HG03521 (cell line): Measurements from ENCODE around the gene PRSS23.

Source experiments
- ATAC-seq: cut with Tn5 transposase; IDR thresholded peaks from one replicate; pipeline ENCODE4 v1.9.1; 2021; ENCODE audit warnings: mild to moderate bottlenecking, moderate library complexity; ENCODE audit not compliant: unreplicated experiment

The PRSS23 gene

DNA sequence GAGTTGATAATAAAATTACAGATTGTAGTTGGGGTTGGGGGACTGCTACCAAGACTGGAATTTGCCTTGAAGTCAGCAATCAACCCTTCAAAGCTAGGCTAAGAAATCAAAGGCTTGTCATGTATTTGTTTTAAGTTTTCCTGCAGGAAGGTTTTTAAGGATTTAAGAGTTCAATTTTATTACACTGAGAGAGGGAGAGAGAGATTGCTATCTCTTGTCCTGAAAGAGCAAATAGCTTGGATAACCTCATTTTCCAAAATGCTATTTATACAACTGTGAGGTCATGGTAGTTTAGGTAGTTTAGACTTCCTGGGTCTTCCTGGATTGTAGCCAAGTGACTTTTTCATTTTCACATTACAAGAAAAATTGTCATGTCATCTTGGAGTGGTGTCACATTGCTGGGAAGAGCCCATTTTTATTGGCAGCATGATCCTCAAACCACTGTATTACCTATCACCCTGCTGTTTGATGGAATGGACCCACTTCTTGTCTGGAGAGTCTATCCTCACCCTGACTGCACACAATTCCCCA is 10.1 kb upstream of the PRSS23 start:
- ATAC-seq = no peak

DNA sequence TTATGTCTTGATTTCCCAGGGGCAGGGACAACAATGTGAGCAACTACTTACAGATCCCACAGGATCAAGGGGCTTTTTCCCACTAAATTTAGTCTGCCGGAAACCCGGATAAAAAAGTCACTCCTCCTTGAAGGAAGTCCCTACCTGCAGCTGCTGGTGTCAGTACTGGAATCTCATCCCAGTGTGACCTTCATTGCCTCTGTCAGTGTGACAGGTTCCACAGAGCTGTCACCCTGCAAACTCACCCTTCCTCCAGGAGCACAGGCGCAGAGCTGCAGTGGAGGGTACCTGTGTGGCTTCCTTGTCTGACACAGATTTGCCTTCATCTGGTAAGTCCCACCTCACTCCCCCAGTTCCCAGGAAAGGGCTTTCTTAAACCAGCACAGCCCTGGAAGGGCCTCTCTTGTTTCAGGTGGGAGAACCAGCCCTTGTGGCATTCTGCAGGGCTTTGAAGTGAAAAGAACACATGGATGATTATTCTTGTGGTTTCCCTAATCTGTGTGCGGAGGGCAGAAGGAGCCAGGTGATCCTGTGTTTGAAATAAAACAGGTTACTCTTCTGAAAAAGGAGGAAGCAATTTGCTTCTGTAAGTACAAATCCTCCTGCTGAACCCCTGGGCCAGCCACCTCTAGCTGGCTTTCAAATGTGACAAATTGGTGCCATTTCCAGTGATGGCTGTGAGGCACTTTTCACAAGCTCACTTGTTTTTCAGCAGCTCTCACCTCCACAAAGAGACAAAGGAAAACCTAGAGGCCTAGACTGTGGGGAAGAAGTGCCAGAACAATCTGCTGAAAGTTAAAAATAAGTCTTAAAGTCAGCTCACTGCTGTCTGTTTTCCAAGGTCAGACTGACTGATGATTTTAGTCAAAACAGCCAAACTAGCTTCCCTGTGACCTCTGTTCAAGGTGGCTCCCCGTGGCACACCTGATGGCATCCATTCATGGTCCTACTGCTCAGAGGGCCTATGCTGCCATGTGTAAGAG is 9.2 kb upstream of the PRSS23 start:
- ATAC-seq = no peak

DNA sequence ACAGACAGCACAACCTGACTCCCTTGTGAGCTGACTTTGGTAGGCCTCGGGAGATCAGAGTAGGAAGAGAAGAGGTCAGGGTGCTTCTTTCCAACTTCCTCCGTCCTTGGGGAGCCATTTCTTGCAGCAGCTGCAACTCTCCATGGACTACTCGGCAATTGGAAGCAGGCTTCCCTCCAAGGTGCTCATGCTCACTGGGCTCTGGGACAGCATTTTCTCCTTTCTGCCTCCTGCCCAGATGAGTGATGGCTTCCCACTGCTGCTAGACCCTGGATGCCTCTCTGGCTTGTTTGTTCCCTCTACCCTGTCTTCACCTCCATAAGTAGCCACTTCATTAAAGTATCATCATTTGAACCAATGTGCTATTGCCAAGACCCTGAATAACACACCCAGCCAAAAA is 8.2 kb upstream of the PRSS23 start:
- ATAC-seq = no peak

DNA sequence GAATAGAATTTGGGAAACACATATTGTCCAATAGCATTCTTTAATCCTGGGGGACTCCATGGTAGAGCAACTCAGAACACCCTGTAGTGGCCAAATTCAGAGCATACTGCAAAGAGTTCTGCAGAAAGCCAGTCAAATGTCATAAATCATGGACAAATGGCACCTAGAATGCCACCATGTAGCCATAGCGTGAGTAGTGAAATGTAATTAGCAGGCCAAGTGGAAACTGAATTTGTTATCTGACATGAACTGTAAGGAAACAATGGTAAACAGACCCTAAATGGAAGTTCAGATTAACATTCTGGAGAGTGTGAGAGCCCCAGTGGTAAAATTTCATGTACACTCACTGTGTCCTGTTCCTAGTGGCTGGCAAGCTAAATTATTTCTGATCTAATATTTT is 7.0 kb upstream of the PRSS23 start:
- ATAC-seq = no peak

DNA sequence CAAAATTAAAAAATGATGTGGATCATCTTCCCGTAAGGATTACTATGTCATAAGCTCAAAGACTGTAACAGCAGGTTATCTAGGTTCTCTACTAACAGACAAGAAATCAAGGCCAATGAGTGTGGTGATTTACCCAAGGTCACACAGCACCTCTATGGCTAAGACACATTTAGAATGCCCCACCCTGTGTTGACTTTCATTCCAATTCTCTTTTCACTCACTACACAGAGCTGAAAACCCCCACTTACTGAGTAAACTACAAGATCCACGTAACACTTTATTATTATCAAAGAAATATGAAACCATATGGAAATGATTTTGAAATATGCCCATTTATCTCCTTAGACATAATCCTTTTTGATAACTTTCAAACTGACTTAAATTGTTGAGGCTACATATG is 4.8 kb upstream of the PRSS23 start:
- ATAC-seq = no peak

DNA sequence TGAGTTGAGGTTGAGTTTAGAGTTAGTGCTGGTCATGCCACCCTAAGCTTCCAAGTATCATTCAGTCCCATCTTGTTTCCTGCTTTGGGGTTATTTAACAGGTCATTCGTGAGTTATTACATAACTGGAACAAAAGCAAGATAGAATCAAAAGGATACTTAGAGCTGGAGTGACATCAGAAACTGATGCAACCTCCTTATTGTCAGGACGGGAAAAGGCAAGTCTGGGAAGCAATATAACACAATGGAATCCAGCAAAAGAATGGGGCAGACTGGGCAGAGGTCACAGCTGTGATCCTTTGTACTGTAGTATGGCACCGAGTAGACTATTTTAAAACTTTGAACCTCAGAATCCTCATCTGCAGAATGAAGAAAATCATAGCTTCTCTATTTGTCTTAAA is 4.4 kb upstream of the PRSS23 start:
- ATAC-seq = no peak

DNA sequence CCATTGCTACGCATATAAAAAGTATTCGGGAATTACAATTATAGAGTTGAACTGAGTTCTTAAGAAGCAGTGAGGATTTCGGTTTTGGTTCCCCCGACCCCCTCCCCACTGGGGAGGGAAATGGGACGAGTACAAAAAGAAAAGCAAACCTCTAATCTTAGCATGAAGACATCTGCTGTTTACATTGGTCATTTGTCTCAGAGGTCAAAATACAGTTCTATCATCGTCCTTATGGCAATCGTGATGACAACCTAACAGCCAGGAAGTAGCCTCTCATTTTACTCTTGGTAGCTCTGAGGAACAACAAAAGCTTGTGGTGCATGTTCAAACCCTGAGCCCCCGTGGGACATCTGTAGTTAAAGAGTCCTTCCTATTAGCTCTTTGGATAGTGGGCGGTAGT is 3.2 kb upstream of the PRSS23 start:
- no peak for ATAC-seq

DNA sequence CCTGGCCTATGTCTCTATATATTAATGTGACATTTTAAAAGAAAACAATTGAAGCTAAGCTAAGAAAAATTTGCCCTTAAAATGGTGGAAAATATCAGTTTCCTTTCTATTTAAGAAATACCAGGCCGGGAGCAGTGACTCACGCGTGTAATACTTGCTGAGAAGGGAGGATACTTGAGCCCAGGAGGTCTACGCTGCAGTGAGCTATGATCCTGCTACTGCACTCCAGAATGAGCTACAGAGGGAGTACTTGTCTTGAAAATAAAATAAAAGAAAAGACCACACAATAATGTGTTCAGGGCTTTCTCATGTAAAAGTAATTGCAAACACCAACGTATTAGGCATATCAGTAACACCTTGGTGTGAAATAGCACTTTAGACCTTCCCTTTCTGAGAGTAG is 1.4 kb upstream of the PRSS23 start:
- ATAC-seq = no peak

DNA sequence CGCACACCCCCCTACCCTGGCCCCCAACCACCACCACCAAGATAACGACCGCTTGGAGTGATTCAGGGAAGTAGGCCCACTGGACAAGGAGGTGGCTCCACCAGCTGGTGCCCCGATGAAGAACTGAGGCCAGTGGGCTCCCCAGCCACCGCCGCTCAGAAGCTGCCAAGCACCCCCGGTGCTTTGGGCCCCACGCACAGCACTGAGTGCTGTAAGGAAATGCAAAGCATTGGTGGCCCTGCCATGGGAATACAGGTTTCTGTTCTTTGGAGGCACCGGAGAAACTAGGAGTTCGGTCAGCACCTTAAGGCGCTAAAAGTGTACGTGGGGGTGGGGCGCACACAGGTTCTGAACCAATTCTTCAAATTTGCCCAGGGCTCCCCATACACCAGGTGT is 664 bp upstream of the PRSS23 start:
- no peak for ATAC-seq

DNA sequence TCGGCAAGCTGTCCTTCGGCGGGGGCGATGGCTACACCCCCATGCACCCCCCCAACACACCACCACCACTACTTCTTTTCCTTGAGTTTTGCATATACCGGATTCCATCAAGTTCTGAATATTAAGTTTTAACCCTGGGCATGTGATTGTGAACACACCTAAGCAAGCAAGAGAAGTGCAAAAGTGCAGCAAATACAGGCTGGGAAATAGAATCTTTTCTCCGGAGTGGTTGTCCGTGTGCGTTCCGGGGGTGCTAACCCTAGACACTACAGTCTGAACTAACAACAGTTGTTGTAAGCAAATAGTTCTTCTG is 574 bp downstream of the PRSS23 start:
- no peak for ATAC-seq

DNA sequence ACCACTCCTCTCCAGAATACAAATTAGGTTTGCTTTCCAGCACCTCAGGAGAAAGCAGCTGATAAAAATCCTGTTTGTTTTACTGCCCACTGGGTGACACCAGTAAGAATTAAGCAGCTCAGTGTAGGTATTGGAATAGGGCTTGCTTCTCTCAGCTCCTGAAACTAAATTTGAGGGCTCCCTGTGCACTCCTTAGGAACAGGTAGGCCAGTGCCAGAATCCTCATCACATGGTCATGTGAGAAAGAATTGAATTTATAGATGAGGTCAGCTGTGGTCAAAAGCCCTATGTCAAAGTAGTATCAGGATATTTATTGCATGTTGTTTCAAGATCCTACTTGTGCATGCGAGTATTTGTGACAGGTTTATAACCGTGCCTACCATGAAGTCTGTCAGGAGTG is 1.0 kb downstream of the PRSS23 start:
- no peak for ATAC-seq

DNA sequence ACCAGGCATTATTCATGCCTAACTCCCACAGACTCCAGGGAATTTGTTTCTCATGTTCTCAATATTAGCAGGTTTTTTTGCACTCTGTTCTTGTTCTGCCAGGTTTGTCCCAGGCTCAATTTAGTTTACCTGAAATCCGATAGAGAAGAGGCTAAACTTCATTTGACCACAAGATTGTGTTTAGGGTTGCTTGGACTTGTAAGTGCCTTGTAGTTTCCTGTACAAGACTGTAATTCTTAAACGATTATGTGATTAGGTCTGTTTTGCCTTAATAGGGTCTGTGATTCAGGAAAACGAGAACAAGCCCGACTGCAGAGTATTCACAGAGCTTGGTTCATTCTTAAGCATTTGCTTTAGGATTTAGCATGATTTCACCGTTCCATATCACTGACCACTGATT is 1.8 kb downstream of the PRSS23 start:
- ATAC-seq = no peak

DNA sequence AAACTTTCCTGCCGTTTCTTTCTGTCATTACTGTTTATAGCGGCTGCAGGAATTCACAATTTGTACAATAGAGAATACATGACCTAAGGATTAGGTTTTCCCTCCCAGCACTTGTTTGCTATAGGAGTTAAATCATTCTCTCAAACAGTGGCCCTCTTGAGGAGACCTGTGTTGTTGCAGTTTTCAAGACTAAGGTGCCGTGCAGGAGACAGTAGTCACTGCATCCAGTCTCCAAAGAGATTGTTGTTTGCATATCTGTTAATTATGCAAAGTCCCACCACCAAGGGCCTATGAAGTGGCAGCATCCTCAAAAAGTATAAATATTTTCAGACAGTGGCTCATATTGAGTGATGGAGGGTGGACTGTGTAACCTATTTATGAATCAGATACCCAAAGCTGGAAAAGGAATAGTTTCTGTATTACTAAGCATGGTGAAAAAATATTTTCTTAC is 2.3 kb downstream of the PRSS23 start:
- peak; percentile 46 for ATAC-seq

DNA sequence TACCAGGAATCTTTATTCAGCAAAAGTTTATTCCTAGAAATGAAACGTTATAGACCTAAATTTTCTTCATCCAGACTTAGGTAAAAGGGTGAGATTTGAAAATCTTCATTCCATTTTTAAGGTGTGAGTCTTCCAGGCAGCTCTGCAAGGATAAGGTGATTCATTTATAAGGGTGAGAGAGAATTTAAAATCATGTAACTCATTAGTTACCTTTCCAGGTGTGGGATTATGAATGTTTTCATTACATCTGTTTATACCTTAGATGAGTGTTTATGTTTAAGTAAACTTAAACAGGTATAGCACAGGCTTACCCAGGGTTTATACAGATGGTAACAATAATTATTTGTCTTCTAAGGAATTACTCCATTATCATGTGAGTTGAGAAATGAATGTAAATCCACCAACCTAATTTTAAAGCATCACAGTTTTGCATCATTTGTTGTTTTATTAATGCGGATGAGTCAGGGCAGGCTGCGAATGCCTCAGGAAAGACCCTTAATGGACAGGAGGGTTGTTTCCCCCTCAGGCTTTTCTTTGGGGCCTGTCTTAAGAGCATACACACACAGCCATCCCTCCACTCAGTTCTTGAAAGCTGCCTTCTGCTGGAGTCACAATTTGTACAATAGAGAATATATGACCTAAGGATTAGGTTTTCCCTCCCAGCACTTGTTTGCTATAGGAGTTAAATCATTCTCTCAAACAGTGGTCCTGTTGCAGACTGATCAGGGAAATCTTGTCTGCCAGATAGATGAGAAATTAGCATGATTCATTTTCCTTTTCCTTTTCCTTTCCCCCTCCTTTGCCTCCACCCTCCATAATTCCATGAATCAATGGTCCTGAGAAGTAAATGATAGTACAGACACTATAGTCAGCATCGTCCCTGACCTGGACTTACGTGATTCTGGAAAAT is 3.0 kb downstream of the PRSS23 start:
- ATAC-seq = no peak

DNA sequence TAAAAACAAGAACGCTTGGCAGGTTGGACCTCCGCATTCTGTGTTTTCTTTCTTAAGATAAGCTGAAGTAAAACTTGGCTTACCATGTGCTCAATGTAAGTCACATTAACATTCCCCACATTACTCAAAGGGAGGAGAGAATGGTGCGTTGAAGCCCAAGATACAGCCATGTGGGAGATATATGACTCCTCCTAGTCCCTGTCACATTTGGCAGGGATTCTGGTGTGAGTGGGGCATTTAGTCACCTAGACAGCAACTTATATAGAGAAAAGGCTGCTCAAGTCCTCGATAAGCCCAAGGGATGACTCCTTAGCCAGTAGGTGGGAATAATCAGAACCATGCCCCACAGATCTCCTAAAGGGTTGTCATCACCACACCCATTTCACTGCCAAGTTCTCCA is 4.6 kb downstream of the PRSS23 start:
- no peak for ATAC-seq

DNA sequence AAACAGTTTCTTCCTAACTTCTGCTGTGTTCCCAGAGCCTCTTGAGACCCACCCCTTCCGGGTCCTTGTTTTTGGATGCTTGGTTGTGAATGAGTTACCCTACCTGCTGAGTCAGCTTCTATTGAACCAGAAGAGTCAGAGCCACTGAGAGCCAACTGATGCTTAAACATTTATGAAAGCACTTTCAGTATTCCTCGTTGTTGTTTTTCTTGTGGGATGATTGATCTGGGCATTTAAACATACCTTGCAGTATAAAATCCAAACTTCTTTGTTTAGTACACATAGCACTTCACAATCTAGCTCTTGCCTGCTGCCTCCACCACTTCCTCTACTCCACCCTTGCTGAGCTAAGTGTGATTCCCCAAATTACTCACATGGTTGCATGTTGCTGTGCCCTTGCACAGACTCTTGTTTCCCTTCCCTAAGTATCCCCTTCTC is 5.5 kb downstream of the PRSS23 start:
- peak; percentile 80 for ATAC-seq

DNA sequence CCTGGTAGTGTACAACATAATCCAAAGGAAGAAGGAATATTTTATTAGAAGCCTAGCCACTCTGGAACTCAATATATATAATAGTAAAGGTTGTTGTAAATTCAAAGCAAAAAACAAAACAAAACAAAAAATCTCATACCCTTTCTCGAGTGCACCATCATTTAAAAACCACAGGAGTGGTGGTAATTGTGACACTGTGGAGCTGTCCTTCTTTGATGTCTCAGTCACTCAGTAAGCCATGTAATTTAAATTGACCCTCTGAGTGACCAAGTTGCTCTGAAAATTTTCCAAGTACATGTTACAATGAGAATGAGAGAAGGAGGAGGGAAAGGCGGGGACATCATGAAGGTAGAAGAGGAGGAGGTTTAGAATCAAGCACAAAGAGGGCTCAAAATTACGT is 6.6 kb downstream of the PRSS23 start:
- ATAC-seq = no peak

DNA sequence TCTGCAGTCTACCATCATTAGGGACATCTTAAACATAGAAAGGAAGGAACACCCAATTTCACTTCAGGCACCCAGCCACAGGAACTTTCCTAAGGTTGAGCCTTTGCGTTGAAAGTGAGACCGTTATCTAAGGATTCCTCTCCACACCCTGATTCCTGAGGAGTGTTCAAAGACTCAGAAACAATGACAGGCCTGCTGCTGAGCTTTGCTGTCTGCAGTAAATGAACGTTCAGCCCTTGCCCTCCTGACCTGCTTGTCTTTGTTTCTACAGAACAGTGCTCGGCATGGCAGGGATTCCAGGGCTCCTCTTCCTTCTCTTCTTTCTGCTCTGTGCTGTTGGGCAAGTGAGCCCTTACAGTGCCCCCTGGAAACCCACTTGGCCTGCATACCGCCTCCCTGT is 7.0 kb downstream of the PRSS23 start:
- no peak for ATAC-seq

DNA sequence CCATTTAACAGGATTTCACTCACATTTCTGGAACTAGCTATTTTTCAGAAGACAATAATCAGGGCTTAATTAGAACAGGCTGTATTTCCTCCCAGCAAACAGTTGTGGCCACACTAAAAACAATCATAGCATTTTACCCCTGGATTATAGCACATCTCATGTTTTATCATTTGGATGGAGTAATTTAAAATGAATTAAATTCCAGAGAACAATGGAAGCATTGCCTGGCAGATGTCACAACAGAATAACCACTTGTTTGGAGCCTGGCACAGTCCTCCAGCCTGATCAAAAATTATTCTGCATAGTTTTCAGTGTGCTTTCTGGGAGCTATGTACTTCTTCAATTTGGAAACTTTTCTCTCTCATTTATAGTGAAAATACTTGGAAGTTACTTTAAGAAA is 9.2 kb downstream of the PRSS23 start:
- no peak for ATAC-seq

DNA sequence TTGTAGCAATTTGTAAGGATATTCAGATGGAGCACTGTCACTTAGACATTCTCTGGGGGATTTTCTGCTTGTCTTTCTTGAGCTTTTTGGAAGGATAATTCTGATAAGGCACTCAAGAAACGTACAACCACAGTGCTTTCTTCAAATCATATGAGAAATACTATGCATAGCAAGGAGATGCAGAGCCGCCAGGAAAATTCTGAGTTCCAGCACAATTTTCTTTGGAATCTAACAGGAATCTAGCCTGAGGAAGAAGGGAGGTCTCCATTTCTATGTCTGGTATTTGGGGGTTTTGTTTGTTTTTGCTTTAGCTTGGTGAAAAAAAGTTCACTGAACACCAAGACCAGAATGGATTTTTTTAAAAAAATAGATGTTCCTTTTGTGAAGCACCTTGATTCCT is 9.9 kb downstream of the PRSS23 start:
- ATAC-seq = no peak

DNA sequence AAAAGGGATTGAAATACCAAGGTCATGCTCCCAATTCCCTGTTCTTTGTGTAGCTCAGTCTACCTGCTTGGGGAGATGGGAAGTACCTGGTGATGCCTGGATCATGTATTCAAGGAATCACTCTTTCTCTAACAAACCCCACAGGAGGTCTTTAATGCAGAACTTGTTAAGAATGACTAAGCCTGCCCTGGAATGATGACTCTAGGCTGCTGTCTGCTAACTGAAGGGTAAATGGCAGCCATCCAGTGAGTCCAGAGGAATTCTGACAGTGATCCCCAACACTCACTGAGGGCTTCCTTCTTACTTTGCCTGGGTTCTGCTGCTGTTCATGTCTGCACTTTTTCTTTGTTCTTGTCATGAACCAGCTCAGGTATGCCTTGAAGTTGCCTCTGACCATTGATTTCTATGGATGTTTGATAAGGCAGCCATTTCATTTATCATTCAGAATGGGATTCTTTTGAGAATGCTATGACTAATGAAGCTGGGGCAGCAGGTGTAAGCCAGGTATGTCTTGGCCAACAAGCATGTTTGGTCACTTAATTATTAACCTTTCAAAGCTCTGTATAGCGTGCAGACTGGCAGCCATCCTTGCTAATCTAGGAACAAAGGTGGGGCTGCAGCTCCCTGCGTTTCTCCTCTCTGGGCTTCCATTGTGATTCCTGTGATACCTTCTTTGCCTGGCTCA is 11.4 kb downstream of the PRSS23 start:
- no peak for ATAC-seq
